GM12865 (cell line): ENCODE data around the gene SLC35E4.

ENCODE experiments used
- DNase-seq: peaks from one replicate; pipeline ENCODE4 v3.0.0; 2010; ENCODE audit warnings: low read depth
- H3K4me3 ChIP-seq: 2 replicates; pipeline ENCODE4 v1.5.1; 2011; ENCODE audit warnings: mild to moderate bottlenecking, low read depth, low read length, control low read depth
- TF ChIP-seq, protein P1 (sequence below): IDR thresholded peaks from 2 replicates; pipeline ENCODE4 v1.5.1; 2011; ENCODE audit warnings: low read length, control low read depth, low read depth, inconsistent platforms; ENCODE audit not compliant: insufficient read depth; ENCODE audit errors: missing control alignments

Gene SLC35E4

DNA sequence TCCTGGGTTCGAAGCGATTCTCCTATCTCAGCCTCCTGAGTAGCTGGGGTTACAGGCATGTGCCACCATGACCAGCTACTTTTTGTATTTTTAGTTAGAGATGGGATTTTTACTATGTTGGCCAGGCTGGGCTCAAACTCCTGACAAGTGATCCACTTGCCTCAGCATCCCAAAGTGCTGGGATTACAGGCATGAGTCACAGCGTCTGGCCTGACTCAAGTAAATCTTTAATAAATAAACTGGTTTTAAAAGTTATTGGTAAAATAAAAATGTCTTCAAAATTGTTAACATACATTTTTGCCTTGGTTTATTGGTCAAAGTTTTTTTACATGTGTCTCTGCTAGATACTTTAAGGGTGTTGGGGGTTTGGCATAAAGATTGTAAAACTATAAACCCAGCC lies 36.6 kb upstream of the SLC35E4 start:
- H3K4me3 ChIP-seq = no peak overlapping the region
- TF ChIP-seq, protein P1, sequence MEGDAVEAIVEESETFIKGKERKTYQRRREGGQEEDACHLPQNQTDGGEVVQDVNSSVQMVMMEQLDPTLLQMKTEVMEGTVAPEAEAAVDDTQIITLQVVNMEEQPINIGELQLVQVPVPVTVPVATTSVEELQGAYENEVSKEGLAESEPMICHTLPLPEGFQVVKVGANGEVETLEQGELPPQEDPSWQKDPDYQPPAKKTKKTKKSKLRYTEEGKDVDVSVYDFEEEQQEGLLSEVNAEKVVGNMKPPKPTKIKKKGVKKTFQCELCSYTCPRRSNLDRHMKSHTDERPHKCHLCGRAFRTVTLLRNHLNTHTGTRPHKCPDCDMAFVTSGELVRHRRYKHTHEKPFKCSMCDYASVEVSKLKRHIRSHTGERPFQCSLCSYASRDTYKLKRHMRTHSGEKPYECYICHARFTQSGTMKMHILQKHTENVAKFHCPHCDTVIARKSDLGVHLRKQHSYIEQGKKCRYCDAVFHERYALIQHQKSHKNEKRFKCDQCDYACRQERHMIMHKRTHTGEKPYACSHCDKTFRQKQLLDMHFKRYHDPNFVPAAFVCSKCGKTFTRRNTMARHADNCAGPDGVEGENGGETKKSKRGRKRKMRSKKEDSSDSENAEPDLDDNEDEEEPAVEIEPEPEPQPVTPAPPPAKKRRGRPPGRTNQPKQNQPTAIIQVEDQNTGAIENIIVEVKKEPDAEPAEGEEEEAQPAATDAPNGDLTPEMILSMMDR = no peak
- no peak for DNase-seq

DNA sequence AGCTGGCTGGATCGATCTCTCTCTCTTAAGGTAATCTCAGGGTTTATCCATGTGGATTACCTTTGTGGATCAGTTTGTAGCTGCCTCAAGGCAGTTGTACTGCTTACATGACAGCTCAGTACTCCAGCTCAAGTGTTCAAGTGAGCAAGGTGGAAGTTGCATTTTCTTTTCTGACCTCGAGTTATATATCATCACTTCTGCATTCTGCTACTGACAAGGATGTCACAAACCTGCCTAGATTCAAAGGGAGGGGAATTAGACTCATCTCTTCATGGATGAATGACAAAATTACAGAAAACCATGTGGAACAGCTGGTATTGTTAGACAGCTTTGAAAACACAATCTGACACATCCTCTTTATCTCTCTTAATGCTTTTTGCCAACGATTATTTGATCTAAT lies 34.7 kb upstream of the SLC35E4 start:
- DNase-seq = no peak
- no peak overlapping the region for H3K4me3 ChIP-seq
- TF ChIP-seq, protein P1 = no peak

DNA sequence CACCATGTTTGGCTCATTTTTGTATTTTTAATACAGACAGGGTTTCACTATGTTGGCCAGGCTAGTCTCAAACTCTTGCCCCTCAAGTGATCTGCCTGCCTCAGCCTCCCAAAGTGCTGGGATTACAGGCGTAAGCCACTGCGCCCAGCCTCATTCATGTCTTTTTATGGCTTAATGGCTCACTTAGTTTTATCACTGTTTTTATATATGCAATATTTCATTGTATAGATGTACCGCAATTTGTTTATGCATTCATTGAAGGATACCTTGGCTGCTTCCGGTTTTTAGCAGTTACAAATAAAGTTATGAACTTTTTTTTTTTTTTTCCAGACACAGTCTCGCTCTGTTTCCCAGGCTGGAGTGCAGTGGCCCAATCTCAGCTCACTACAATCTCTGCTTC lies 34.1 kb upstream of the SLC35E4 start:
- TF ChIP-seq, protein P1 = no peak

DNA sequence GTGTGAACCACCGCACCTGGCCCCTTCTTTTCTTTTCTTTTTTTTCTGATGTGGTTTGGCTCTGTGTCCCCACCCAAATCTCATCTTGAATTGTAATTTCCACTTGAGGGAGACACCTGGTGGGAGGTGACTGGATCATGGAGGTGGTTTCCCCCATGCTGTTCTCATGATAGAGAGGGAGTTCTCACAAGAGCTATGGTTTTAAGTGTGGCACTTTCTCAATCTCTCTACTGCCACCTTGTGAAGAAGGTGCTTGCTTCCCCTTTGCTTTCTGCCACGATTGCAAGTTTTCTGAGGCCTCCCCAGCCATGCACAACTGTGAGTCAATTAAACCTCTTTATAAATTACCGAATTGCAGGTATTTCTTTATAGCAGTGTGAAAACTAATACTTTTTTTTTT lies 33.5 kb upstream of the SLC35E4 start:
- H3K4me3 ChIP-seq = no peak overlapping the region
- DNase-seq = peak; percentile 65
- TF ChIP-seq, protein P1 = peak; percentile 38

More for the DNA sequence above, 34.1 kb upstream of the SLC35E4 start:
- DNase-seq = no peak
- H3K4me3 ChIP-seq = no peak overlapping the region

DNA sequence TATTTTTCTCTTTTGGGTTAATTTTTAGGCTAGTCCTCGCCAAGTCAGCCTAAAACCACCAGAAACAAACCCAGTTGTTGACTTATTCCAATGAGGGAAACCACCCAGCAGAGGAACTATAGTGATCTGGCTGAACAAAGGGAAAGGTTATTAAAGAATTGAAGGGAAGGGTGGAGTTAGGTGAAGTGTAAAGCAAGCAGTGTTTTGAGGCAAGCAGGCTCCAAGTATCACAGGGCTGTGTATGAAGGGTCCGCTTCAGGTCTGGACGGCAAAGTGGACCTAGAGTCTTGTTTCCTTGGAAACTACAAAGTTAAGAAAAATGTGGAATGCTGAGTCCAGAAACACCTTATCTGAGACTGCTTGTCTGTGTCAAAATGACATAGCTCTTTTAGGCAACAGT lies 31.8 kb upstream of the SLC35E4 start:
- TF ChIP-seq, protein P1 = no peak
- no peak overlapping the region for H3K4me3 ChIP-seq
- no peak for DNase-seq

- no peak overlapping the region for H3K4me3 ChIP-seq
- no peak for DNase-seq
- TF ChIP-seq, protein P1 = no peak
Measured at GRCh38 chr22:30604723-30605122, 30.9 kb upstream of the SLC35E4 start.

DNA sequence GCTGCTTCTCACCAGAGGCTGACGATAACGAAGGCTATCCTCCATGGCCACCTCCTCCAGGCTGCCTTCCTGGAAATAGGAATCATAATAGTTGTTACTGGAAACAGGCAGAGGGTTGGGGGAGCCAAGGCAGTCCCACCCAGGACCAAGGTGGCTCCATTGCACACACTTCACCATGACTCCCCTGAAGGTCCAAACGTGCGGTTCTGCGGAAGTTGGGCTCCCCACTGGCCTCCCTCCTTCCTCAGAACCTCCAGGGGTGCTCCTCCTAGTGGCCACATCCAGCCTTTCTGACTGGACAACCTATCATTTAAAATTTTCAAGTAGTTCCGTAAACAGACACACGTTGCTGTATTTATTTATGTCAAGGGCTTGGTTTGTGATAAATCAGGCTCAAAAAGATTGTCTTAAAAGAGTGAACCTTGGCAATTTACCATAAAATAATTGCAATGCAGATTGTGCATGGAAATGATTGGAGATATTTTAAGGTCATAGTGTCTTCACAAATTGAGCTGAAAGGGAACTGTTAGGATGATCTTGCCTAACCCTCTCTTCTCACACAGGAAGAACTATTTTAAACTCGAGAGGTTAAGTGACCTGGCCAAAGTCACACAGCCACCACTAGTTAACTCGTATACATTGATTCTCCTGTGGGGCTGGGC lies 30.0 kb upstream of the SLC35E4 start:
- DNase-seq = peak; percentile 74
- peak overlapping the region; percentile 24 for H3K4me3 ChIP-seq
- TF ChIP-seq, protein P1 = peak; percentile 76
